Lung (tissue), 16 donors: Measurements from ENCODE around the gene ARRB2. TPM values are rescaled to one million over a fixed set of nuclear protein-coding genes. Genes with fewer than 3 reads are reported as not detected.

Experiments used
- ATAC-seq: fragments of 200-7000 bp; cut with Tn5 transposase; one replicate; pipeline ENCODE4 v1.9.1; 2020; ENCODE audit warnings: moderate number of reproducible peaks; ENCODE audit not compliant: insufficient read depth, low FRiP score
- DNase-seq, 3 donors: peaks; one replicate each; pipeline ENCODE4 v3.0.0-alpha.2; 2013 to 2017
- H3K27ac ChIP-seq, 2 donors: one replicate each; pipeline ENCODE4 v1.5.1; 2013; ENCODE audit warnings: mild to moderate bottlenecking in 2 of 2, moderate library complexity in 2 of 2, control low read depth in 1 of 2, inconsistent platforms in 1 of 2, low read depth in 1 of 2, low read length in 1 of 2
- H3K27me3 ChIP-seq, 3 donors: one replicate each; pipeline ENCODE4 v1.5.1; 2013; ENCODE audit warnings: low read length in 2 of 3; ENCODE audit not compliant: control insufficient read depth in 3 of 3, insufficient read depth in 3 of 3
- H3K36me3 ChIP-seq, 4 donors: one replicate each; pipeline ENCODE4 v1.5.1; 2013; ENCODE audit warnings: low read length in 4 of 4, mild to moderate bottlenecking in 1 of 4, moderate library complexity in 1 of 4; ENCODE audit not compliant: control insufficient read depth in 4 of 4, insufficient read depth in 4 of 4
- H3K4me1 ChIP-seq, 5 donors: one replicate each; pipeline ENCODE4 v1.5.1; 2013; ENCODE audit warnings: low read length in 5 of 5, mild to moderate bottlenecking in 2 of 5, moderate library complexity in 1 of 5; ENCODE audit not compliant: control insufficient read depth in 5 of 5, insufficient read depth in 5 of 5
- H3K4me3 ChIP-seq: one replicate; pipeline ENCODE4 v1.5.1; 2013; ENCODE audit warnings: mild to moderate bottlenecking, control low read depth, moderate library complexity
- H3K9ac ChIP-seq, 2 donors: one replicate each; pipeline ENCODE4 v1.5.1; 2013; ENCODE audit warnings: low read length in 2 of 2, control low read depth in 1 of 2; ENCODE audit not compliant: insufficient read depth in 1 of 2
- H3K9me3 ChIP-seq, 4 donors: one replicate each; pipeline ENCODE4 v1.5.1; 2013; ENCODE audit warnings: low read length in 3 of 4, mild to moderate bottlenecking in 1 of 4, moderate library complexity in 1 of 4; ENCODE audit not compliant: control insufficient read depth in 4 of 4, insufficient read depth in 3 of 4
- WGBS, 2 donors: extraction: QIAGEN DNeasy Blood & Tissue Kit; methylation state at CpG; one replicate each; pipeline ENCODE4 v1.1.7; 2013; 5-methylcytosine and 5-hydroxymethylcytosine counted together
- long read RNA-seq, 5 donors: transcript quantifications; one replicate each; lab custom pipeline, GENCODE V29; 2026
- polyA plus RNA-seq, 2 donors: library from polyadenylated mRNA; stranded (reverse); fragments of 200-250 nt; gene quantifications; one replicate each; pipeline ENCODE4 v1.2.1, GENCODE V29; 2013
- total RNA-seq, 2 donors: library from RNA; depleted of rRNA in 1 of 2; stranded (reverse); fragments of >200 nt in 1 of 2; gene quantifications; one replicate each; pipeline ENCODE4 v1.2.1, GENCODE V29; 2014 to 2021
- TF ChIP-seq, protein P1 (sequence below): IDR thresholded peaks from 2 replicates; pipeline ENCODE4 v1.5.1; 2012; ENCODE audit warnings: mild to moderate bottlenecking; ENCODE audit errors: control extremely low read depth, extremely low read depth
- donor health status: control.
- donor health status: control.
- donor health status: Bipolar disorder and iron deficiency.
- donor health status: healthy.
- donor health status: DM: yes; HTN: yes; CAD: no.

ARRB2 gene
- total RNA-seq: 100 to 1,000 TPM in 1 of 2 donors, 10 to 100 TPM in 1; 27.2 to 186 TPM
- 100 to 1,000 TPM in 1 of 2 donors, 10 to 100 TPM in 1; 98.5 to 222 TPM for polyA plus RNA-seq
- long read RNA-seq, donor 1, partial matches to known transcripts: 0 of 6 reads
- long read RNA-seq, donor 1, other reads (novel, unspliced or antisense): 0 of 6 reads
- long read RNA-seq, donor 2, partial matches to known transcripts: 0 of 3 reads
- long read RNA-seq, donor 2, other reads (novel, unspliced or antisense): 0 of 3 reads
- long read RNA-seq, donor 3, partial matches to known transcripts: 0 of 3 reads
- long read RNA-seq, donor 3, other reads (novel, unspliced or antisense): 0 of 3 reads
- long read RNA-seq, donor 4, partial matches to known transcripts: 0 of 5 reads
- long read RNA-seq, donor 4, other reads (novel, unspliced or antisense): 0 of 5 reads
- long read RNA-seq, donor 5, transcript ARRB2-201 (15 exons, 1,895 nt): major isoform, 8 of 14 reads
- long read RNA-seq, donor 5, partial matches to known transcripts: 0 of 14 reads
- long read RNA-seq, donor 5, other reads (novel, unspliced or antisense): 0 of 14 reads

DNA sequence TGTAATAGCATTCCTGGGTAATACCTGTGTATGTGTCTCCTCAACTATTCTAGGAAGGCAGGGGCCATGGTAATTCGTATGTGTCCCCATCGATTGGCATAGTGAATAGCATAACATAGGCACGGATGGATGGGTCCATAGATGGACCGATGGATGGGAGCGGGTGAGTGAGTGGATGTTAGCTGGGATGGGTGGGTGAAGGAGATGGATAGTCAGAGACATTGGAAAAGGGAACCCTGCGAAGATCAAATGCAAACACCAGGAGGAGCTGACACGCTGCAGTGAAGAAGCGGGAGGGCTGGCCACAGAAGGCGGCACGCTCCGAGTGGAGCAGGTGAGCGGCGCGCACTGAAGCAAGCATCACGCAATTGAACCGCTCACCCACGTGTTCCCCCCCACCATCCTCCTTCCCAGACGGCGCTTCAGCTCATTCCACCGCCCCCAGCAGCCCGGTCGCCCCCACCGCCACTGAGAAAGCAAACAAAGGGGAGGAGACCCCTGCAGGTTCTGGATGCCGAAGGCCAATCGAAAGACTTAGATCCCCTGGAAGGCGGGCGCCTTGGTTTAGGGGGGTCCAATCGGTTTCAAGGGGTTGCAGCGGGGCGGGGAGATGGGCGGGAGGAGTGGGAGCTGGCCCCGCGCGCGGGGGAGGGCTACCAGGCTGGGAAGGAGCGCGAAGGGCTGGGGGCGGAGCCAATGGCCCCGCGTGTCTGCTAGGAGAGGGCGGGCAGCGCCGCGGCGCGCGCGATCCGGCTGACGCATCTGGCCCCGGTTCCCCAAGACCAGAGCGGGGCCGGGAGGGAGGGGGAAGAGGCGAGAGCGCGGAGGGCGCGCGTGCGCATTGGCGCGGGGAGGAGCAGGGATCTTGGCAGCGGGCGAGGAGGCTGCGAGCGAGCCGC lies at the start of gene ARRB2:
ARRB2 (plus strand) TSS at position 839 of the 899 bp plus-strand sequence. CDS start 90 bp downstream, outside the sequence.
- TF ChIP-seq, protein P1, sequence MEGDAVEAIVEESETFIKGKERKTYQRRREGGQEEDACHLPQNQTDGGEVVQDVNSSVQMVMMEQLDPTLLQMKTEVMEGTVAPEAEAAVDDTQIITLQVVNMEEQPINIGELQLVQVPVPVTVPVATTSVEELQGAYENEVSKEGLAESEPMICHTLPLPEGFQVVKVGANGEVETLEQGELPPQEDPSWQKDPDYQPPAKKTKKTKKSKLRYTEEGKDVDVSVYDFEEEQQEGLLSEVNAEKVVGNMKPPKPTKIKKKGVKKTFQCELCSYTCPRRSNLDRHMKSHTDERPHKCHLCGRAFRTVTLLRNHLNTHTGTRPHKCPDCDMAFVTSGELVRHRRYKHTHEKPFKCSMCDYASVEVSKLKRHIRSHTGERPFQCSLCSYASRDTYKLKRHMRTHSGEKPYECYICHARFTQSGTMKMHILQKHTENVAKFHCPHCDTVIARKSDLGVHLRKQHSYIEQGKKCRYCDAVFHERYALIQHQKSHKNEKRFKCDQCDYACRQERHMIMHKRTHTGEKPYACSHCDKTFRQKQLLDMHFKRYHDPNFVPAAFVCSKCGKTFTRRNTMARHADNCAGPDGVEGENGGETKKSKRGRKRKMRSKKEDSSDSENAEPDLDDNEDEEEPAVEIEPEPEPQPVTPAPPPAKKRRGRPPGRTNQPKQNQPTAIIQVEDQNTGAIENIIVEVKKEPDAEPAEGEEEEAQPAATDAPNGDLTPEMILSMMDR: peak; percentile 80
- DNase-seq (peak; percentile 99 to 100 (median 100)), ATAC-seq (peak; percentile 90)
- Histone ChIP-seq H3K4me1 (peaks cover 0 to 19% (median 5%) of the 10 kb centered on the region in 5 donors), H3K4me3 (peak within 1 kb of the TSS; percentile 40), H3K27me3 (no peaks in the 10 kb centered on the region), H3K9ac (peak within 1 kb of the TSS in 1 of 2 donors; percentile 42), H3K9me3 (no peaks in the 10 kb centered on the region), H3K27ac (peak within 1 kb of the TSS; percentile 56 to 83), H3K36me3 (peaks cover 0 to 1% (median 0%) of the 10 kb centered on the region in 4 donors)
- WGBS, 2 donors: 0% methylated on average over 37 to 67 of the region's 67 CpGs

DNA sequence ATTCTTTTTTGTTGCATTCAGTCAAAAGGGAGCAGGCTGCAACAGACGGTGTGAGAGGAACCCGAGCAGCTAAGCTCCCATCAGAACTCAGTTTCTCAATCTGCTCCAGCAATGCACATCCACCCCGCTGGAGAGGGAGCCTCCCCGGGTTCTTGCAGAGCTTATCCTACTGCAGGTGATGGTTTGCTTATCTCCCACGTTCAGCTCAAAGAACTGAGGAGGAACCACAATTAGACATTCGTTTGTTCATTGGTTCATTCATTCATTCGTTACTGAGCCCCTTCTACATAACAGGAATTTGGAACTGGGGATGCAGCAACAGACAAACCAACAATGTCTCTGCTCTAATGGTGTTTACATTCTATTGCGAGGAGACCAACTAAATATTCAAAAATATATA lies 46.7 kb upstream of the ARRB2 start:
- TF ChIP-seq, protein P1: no peak
- DNase-seq (no peak), ATAC-seq (no peak)
- Histone ChIP-seq H3K9me3 (peaks cover 0 to 2% (median 0%) of the 10 kb centered on the region in 4 donors), H3K9ac (no peak overlapping the region), H3K27ac (no peak overlapping the region), H3K4me3 (no peak overlapping the region), H3K27me3 (peaks cover 0 to 3% (median 0%) of the 10 kb centered on the region in 3 donors), H3K36me3 (no peaks in the 10 kb centered on the region), H3K4me1 (peaks cover 0 to 17% (median 0%) of the 10 kb centered on the region in 5 donors)
- WGBS, 2 donors: 79 to 83% methylated on average over 8 of the region's 8 CpGs

DNA sequence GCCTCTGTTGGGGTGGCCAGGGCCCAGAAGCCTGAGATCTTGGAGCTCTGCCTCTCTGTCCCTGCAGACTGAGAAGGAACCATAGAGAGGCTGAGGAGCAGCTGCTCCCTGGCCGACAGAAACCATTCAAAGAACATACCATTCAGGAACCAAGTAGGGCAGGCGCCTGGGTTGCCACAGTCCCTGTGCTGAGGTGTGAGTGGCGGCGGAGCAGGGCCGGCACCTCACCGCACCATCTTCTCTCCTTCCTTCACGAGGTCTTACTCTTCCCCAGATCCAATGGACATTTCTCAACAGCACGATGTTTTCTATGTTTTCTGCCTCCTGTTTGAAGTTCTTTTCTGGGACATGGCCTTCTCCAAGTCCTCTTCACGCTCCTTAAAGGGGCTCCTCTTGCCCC lies 46.2 kb upstream of the ARRB2 start:
- ATAC-seq: no peak
- no peak overlapping the region for H3K9ac ChIP-seq

More for the DNA sequence above, 46.2 kb upstream of the ARRB2 start:
- H3K9me3 ChIP-seq: peaks cover 0 to 2% (median 0%) of the 10 kb centered on the region in 4 donors
- TF ChIP-seq, protein P1: no peak
- no peak for DNase-seq
- peaks cover 0 to 17% (median 0%) of the 10 kb centered on the region in 5 donors for H3K4me1 ChIP-seq
- H3K36me3 ChIP-seq: no peaks in the 10 kb centered on the region
- WGBS, 2 donors: 80 to 83% methylated on average over 9 of the region's 9 CpGs
- H3K27ac ChIP-seq: no peak overlapping the region
- no peak overlapping the region for H3K4me3 ChIP-seq
- H3K27me3 ChIP-seq: peaks cover 0 to 3% (median 0%) of the 10 kb centered on the region in 3 donors
